ENCODE data around the gene WDR70. TPM values are rescaled to one million over a fixed set of nuclear protein-coding genes. Genes with fewer than 3 reads are reported as not detected.
"Not testable (repeated sequence)": the region's sequence is repeated elsewhere in the genome, so short reads cannot be mapped to it uniquely, and the experiment has no call there.

WDR70 gene
- total RNA-seq, 2 donors from 2014 or later, result 32.7 to 58.5 TPM

DNA sequence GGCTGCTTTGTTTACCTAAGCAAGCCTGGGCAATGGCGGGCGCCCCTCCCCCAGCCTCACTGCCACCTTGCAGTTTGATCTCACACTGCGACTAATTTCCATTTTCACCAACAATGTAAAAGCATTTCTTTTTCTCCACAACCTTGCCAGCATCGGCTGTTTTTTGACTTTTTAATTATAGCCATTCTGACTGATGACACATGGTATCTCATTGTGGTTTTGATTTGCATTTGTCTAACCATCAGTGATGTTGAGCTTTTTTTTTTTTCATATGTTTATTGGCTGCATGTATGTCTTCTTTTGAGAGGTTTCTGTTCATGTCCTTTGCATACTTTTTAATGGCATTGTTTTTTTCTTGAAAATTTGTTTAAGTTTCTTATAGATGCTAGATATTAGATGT, 300.8 kb downstream of the WDR70 start:
- H3K9me3 Mint-ChIP-seq, result peaks cover 11% of the 10 kb centered on the region
- ATAC-seq; DNase-seq (ENCODE audit: low spot score); H3K4me3 Mint-ChIP-seq; H3K27ac Mint-ChIP-seq; H3K27me3 Mint-ChIP-seq: not testable (repeated sequence)
- peaks cover 32% of the 10 kb centered on the region for H3K36me3 Mint-ChIP-seq
- H3K4me1 Mint-ChIP-seq (ENCODE audit: low read depth in 2 of 2), result peaks cover 5 to 12% of the 10 kb centered on the region in 2 donors

DNA sequence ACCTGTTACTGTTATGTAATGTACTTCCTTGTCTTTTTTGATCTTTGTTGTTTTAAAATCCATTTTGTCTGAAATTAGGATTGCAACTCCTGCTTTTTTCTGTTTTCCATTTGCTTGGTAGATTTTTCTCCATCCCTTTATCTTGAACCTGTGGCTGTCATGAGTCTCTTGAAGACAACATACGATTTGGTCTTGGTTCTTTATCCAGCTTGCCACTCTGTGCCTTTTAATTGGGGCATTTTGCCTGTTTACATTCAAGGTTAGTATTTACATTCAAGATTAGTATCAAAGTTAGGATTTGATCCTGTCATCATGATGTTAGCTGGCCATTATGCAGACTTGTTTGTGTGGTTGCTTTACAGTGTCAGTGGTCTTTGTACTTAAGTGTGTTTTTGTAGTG, 304.0 kb downstream of the WDR70 start:
- no peak overlapping the region for H3K4me3 Mint-ChIP-seq
- H3K9me3 Mint-ChIP-seq, result peaks cover 8% of the 10 kb centered on the region
- H3K27me3 Mint-ChIP-seq, result no peaks in the 10 kb centered on the region
- H3K36me3 Mint-ChIP-seq, result peaks cover 27% of the 10 kb centered on the region
- DNase-seq (ENCODE audit: low spot score), result no peak
- H3K27ac Mint-ChIP-seq, result no peak overlapping the region
- H3K4me1 Mint-ChIP-seq (ENCODE audit: low read depth in 2 of 2), result peaks cover 5 to 12% of the 10 kb centered on the region in 2 donors
- no peak for ATAC-seq

GRCh38 chr5:37685211-37685610, 306.1 kb downstream of the WDR70 start:
- peaks cover 0 to 8% of the 10 kb centered on the region in 2 donors for H3K4me1 Mint-ChIP-seq (ENCODE audit: low read depth in 2 of 2)
- H3K27me3 Mint-ChIP-seq, result no peaks in the 10 kb centered on the region
- ATAC-seq, result peak in 1 of 2 donors; percentile 20
- H3K4me3 Mint-ChIP-seq, result no peak overlapping the region
- H3K9me3 Mint-ChIP-seq, result peaks cover 13% of the 10 kb centered on the region
- H3K27ac Mint-ChIP-seq, result no peak overlapping the region
- H3K36me3 Mint-ChIP-seq, result peaks cover 33% of the 10 kb centered on the region
- DNase-seq (ENCODE audit: low spot score), result no peak

GRCh38 chr5:37685816-37686215, 306.7 kb downstream of the WDR70 start:
- H3K4me1 Mint-ChIP-seq (ENCODE audit: low read depth in 2 of 2), result peaks cover 0 to 4% of the 10 kb centered on the region in 2 donors
- no peak overlapping the region for H3K27ac Mint-ChIP-seq
- ATAC-seq, result no peak
- H3K9me3 Mint-ChIP-seq, result peaks cover 15% of the 10 kb centered on the region
- no peaks in the 10 kb centered on the region for H3K27me3 Mint-ChIP-seq
- H3K4me3 Mint-ChIP-seq, result no peak overlapping the region
- no peak for DNase-seq (ENCODE audit: low spot score)
- peaks cover 33% of the 10 kb centered on the region for H3K36me3 Mint-ChIP-seq

- not testable (repeated sequence) for H3K27ac Mint-ChIP-seq; H3K4me1 Mint-ChIP-seq (ENCODE audit: low read depth in 2 of 2); DNase-seq (ENCODE audit: low spot score); ATAC-seq; H3K27me3 Mint-ChIP-seq; H3K4me3 Mint-ChIP-seq
- peaks cover 23% of the 10 kb centered on the region for H3K36me3 Mint-ChIP-seq
- H3K9me3 Mint-ChIP-seq, result peaks cover 17% of the 10 kb centered on the region
Observed at GRCh38 chr5:37688925-37689324, 309.8 kb downstream of the WDR70 start.

DNA sequence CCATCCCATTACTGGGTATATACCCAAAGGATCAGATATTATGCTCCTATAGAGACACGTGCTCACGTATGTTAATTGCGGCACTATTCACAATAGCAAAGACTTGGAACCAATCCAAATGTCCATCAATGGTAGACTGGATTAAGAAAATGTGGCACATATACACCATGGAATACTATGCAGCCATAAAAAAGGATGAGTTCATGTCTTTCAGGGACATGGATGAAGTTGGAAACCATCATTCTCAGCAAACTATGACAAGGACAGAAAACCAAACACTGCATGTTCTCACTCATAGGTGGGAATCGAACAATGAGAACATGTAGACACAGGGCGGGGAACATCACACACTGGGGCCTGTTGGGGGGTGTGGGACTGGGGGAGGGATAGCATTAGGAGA, 315.2 kb downstream of the WDR70 start:
- peaks cover 24% of the 10 kb centered on the region for H3K36me3 Mint-ChIP-seq
- not testable (repeated sequence) for H3K4me3 Mint-ChIP-seq; H3K4me1 Mint-ChIP-seq (ENCODE audit: low read depth in 2 of 2); DNase-seq (ENCODE audit: low spot score); H3K27ac Mint-ChIP-seq; H3K27me3 Mint-ChIP-seq; ATAC-seq
- peaks cover 24% of the 10 kb centered on the region for H3K9me3 Mint-ChIP-seq

GRCh38 chr5:37694867-37695266, 315.7 kb downstream of the WDR70 start:
- no peak for DNase-seq (ENCODE audit: low spot score)
- no peaks in the 10 kb centered on the region for H3K27me3 Mint-ChIP-seq
- H3K4me1 Mint-ChIP-seq (ENCODE audit: low read depth in 2 of 2), result peaks cover 0 to 4% of the 10 kb centered on the region in 2 donors
- H3K36me3 Mint-ChIP-seq, result peaks cover 19% of the 10 kb centered on the region
- H3K4me3 Mint-ChIP-seq, result no peak overlapping the region
- H3K27ac Mint-ChIP-seq, result no peak overlapping the region
- H3K9me3 Mint-ChIP-seq, result peaks cover 21% of the 10 kb centered on the region
- no peak for ATAC-seq

DNA sequence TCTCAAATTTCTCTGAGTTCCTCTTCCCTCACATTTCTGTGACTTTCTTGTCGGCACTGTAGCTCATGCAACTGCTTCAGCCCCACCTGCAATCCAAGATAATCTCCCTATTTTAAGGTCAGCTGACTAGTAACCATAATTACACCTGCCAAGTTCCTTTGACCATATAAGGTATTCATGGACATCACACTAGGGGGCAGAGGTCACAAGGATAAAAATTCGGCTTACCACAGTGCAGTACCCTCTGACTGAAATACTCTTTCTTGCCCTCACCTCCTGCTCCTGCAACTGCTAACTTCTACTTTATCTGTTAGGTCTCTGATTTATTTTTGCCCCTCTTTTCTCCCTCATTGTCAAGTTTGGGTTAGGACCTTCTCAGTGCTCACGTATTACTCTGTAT, 316.5 kb downstream of the WDR70 start:
- Mint-ChIP-seq H3K9me3 (peaks cover 18% of the 10 kb centered on the region), H3K27me3 (no peaks in the 10 kb centered on the region), H3K4me1 (ENCODE audit: low read depth in 2 of 2) (peaks cover 0 to 4% of the 10 kb centered on the region in 2 donors), H3K36me3 (peaks cover 18% of the 10 kb centered on the region), H3K4me3 (no peak overlapping the region), H3K27ac (no peak overlapping the region)
- ATAC-seq, result no peak
- DNase-seq (ENCODE audit: low spot score), result no peak

DNA sequence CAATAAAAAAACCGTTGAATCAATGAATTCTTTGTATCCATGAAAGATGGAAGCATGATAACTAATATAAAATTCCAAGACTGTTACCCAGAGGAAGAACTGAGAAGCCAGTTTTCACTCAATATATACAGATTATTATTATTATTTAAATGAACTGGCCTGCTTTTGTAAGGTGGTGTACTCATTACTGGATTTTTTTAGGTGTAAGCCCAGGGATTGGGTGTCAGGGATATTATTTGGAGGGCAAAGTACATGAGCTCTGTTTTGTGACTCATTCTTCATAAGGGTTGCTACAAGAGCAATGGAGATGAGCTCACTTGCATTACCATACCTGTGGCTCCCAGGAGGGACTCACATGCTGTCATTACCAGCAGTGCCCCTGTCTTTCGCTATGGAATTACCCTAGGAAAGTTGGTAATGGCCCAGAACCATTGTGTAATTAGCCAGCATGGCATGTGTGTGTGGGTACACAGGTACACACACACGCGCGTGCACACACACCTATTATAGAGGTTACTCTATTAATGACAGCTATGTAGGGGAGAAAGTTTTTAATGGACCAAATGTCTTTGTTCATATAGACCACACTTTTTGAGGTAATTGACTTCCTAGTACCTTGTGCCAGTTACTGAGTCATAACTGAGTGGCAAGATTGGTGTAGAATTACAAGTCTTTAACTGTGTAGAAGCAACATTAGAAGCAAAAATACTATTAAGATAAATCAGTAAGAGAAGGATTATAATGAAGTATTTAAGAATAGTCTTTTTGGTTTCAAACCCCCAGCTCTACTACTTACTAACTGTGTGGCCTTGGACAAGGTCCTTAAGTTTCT, 317.3 kb downstream of the WDR70 start:
- no peak for ATAC-seq
- no peak for DNase-seq (ENCODE audit: low spot score)
- Mint-ChIP-seq H3K4me3 (no peak overlapping the region), H3K36me3 (peaks cover 21% of the 10 kb centered on the region), H3K27ac (no peak overlapping the region), H3K27me3 (no peaks in the 10 kb centered on the region), H3K4me1 (ENCODE audit: low read depth in 2 of 2) (peaks cover 0 to 4% of the 10 kb centered on the region in 2 donors), H3K9me3 (peaks cover 13% of the 10 kb centered on the region)

DNA sequence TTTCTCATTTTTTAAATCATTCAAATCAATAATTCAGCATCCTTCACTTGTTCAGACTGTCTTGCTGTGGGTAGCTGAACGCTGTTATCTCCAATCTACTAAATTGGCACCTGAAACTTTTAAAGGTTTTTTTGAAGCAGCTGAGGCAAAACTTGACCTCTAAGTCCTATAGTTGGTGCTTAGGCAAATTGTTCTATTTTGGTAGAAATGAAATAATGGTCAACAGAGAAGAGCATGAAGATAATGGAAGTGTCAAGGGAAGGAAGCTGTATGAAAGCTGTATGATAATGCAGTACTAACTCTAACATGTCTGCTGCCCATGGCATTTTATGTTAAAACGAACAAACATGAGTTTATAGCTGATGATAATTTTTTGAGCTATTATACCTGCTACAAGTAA, 322.8 kb downstream of the WDR70 start:
- H3K27me3 Mint-ChIP-seq, result no peaks in the 10 kb centered on the region
- no peak overlapping the region for H3K27ac Mint-ChIP-seq
- H3K4me3 Mint-ChIP-seq, result no peak overlapping the region
- H3K36me3 Mint-ChIP-seq, result peaks cover 24% of the 10 kb centered on the region
- ATAC-seq (no peak), DNase-seq (ENCODE audit: low spot score) (no peak)
- H3K9me3 Mint-ChIP-seq, result no peaks in the 10 kb centered on the region
- no peaks in the 10 kb centered on the region for H3K4me1 Mint-ChIP-seq (ENCODE audit: low read depth in 2 of 2)

DNA sequence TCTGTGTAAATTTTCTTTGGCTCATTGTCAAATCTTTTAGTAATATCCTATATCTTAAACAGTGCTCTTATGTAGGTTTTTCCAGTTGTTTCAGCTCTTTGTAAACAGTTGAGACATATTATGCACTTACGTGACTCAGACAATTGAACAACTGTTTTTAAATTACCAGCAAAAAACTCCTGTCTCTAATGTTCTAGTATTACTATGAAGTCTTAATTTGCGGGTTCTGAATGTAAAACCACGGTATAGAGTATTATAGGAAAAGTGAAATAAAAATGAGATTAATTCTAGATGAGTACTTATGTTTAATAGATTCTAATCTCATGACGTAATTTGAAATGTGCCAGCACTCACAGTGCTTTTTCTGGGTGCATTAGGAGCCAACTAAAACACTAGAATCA, 324.7 kb downstream of the WDR70 start:
- no peaks in the 10 kb centered on the region for H3K27me3 Mint-ChIP-seq
- H3K27ac Mint-ChIP-seq, result no peak overlapping the region
- H3K36me3 Mint-ChIP-seq, result peaks cover 25% of the 10 kb centered on the region
- H3K4me3 Mint-ChIP-seq, result no peak overlapping the region
- H3K9me3 Mint-ChIP-seq, result no peaks in the 10 kb centered on the region
- DNase-seq (ENCODE audit: low spot score), result no peak
- ATAC-seq, result no peak
- no peaks in the 10 kb centered on the region for H3K4me1 Mint-ChIP-seq (ENCODE audit: low read depth in 2 of 2)

DNA sequence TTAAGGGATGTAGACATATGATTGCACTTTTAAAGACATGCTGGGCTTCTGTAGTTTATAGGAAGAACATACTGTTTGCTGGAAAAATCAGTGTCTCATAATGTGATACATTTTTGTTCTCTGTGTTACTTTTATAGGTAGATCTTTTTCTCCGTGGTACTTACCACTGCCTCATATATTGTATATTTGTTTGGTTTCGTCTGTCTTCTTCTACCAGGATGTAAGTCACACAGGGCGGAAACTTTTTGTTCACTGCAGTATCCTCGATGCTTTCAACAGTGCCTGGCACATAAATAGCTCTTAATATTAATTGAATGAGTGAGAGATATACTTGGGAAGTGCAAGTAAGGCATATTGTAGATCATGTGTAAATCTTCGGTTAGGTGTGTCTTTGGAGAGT, 325.3 kb downstream of the WDR70 start:
- Mint-ChIP-seq H3K4me3 (no peak overlapping the region), H3K36me3 (peaks cover 25% of the 10 kb centered on the region), H3K9me3 (no peaks in the 10 kb centered on the region), H3K27me3 (no peaks in the 10 kb centered on the region), H3K4me1 (ENCODE audit: low read depth in 2 of 2) (no peaks in the 10 kb centered on the region), H3K27ac (no peak overlapping the region)
- no peak for ATAC-seq
- no peak for DNase-seq (ENCODE audit: low spot score)

DNA sequence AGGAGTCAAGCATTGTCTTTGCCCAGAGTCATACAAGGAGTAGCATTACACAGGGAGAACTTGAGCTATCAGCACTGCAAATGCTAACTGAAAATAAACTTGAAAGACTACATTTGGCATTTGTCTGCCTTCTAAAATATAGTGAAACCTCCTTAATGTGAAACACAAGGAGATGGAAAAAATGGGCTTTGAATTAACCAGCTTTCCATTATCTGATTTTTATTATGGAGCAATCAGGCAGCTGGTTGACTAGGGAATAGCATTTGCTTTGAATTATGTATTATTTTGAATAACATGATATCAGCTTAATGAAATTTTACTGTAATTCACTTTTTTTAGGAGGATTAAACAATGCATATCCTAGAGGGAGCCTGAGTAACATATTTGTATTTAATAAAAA, 329.9 kb downstream of the WDR70 start:
- ATAC-seq, result no peak
- H3K36me3 Mint-ChIP-seq, result peaks cover 20% of the 10 kb centered on the region
- H3K27ac Mint-ChIP-seq, result no peak overlapping the region
- H3K4me1 Mint-ChIP-seq (ENCODE audit: low read depth in 2 of 2), result no peaks in the 10 kb centered on the region
- no peak for DNase-seq (ENCODE audit: low spot score)
- H3K27me3 Mint-ChIP-seq, result no peaks in the 10 kb centered on the region
- H3K9me3 Mint-ChIP-seq, result no peaks in the 10 kb centered on the region
- H3K4me3 Mint-ChIP-seq, result no peak overlapping the region

- Mint-ChIP-seq H3K4me3 (no peak overlapping the region), H3K27ac (no peak overlapping the region), H3K4me1 (ENCODE audit: low read depth in 2 of 2) (no peaks in the 10 kb centered on the region), H3K27me3 (no peaks in the 10 kb centered on the region), H3K36me3 (peaks cover 9% of the 10 kb centered on the region), H3K9me3 (no peaks in the 10 kb centered on the region)
- peak in 1 of 2 donors; percentile 56 for ATAC-seq
- DNase-seq (ENCODE audit: low spot score), result no peak
Observed at GRCh38 chr5:37710965-37711364, 331.8 kb downstream of the WDR70 start.

DNA sequence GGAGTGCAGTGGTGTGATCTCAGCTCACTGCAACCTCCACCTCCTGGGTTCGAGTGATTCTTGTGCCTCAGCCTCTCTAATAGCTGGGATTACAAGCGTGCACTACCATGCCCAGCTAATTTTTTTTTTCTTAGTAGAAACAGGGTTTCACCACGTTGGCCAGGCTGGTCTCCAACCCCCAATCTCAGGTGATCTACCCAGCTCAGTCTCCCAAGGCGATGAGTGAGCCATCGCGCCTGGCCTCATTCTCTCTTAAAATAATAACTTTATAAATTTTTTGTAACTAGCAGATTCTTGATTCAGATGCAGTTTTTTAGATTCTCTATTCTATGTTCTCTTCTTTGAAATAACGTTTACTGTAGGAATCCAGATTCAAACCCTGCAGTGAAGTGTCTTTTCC, 333.6 kb downstream of the WDR70 start:
- no peak overlapping the region for H3K27ac Mint-ChIP-seq
- H3K4me1 Mint-ChIP-seq (ENCODE audit: low read depth in 2 of 2), result peaks cover 0 to 4% of the 10 kb centered on the region in 2 donors
- DNase-seq (ENCODE audit: low spot score) (no peak), ATAC-seq (no peak)
- H3K9me3 Mint-ChIP-seq, result no peaks in the 10 kb centered on the region
- no peaks in the 10 kb centered on the region for H3K36me3 Mint-ChIP-seq
- no peak overlapping the region for H3K4me3 Mint-ChIP-seq
- no peaks in the 10 kb centered on the region for H3K27me3 Mint-ChIP-seq

Measured in natural killer cell treated with Interleukin-12 subunit alpha and Interleukin-12 subunit beta and Interleukin-15 and Interleukin-18, amount 100 ng/mL, for 72 hours (primary cell).